ENCODE data around the gene ZRANB3. TPM values are rescaled to one million over a fixed set of nuclear protein-coding genes. Genes with fewer than 3 reads are reported as not detected.
"Not testable (repeated sequence)": the region's sequence is repeated elsewhere in the genome, so short reads cannot be mapped to it uniquely, and the experiment has no call there.

The ZRANB3 gene
- 7.0 TPM for total RNA-seq

- peak; percentile 77 to 99 (median 97) for DNase-seq (ENCODE audit: low read depth in 2 of 3, low spot score in 2 of 3)
Measured at GRCh38 chr2:135530313-135531230, at the start of gene ZRANB3. TSS of gene ZRANB3 (minus strand) at chr2:135531218.

GRCh38 chr2:135573620-135574019 lies 42.6 kb upstream of the ZRANB3 start:
- DNase-seq (ENCODE audit: low read depth in 2 of 3, low spot score in 2 of 3) = no peak

DNA sequence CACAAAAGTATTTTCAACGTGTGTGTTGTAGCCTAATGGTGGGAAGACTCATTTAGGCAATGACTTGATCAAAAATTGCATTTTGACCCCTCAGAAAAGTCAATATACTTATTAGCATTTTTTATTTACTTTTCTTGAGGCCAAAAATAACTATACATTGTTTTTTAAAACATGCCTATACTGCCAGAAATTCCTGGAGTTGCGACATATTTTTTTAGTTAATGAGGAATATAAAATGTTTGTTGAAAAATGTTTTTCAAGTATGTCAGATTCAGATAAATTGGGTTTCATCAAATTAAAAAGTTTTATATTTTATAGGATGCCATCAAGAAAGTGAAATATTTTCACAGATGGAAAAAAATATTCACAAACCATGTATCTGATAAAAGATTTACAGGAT lies 39.9 kb upstream of the ZRANB3 start:
- DNase-seq (ENCODE audit: low read depth in 2 of 3, low spot score in 2 of 3) = no peak

DNA sequence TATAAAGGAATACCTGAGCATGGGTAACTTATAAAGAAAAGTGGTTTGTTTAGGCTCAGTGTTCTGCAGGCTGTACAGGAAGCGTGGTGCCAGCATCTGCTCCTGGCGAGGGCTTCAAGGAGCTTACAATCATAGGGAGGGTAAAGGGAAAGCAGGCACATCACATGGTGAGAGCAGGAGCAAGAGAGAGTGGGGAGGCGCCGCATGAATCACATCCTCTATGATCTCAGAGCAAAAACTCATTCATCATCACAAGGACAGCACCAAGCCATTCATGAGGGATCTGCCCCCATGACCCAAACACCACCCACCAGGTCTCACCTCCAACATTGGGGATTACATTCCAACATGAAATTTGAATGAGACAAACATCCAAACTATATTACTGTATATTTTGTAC lies 32.8 kb upstream of the ZRANB3 start:
- DNase-seq (ENCODE audit: low read depth in 2 of 3, low spot score in 2 of 3) = no peak

DNA sequence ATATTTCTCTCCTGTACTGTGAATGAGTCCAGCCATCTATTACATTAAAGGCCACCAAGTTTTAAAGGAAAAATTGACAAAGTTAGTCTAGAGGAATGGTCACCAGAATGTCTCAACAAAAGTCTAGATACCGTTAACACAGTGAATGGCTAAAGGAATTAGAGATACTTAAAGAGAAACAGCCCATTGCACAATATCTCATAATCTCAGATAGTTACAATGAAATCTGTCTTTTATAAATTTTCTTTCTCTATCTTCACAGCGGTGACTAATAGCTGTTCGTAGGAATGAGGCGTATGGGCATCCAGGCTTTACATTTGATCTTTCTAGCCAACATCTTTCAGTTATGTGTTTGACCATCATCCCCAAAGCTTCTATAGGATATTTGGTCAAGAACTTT lies 30.9 kb upstream of the ZRANB3 start:
- DNase-seq (ENCODE audit: low read depth in 2 of 3, low spot score in 2 of 3) = no peak

DNA sequence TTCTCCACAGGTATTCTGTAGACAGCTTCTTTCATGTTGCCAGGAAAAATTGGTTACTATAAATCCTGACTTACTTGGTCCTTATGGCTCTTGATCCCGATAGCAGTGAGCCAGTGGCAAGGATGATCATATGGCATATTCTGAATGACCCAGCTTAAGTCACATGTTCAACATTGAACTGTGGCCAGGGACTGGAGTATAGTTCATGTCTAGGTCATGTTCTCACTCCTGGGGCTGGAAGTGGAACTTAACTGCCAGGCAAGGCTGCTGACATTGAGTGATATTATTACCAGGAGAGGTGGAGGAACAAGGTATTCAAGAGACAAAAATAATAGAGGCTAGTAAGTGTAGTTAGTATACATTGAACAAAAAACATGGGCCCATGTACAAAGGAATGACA lies 26.5 kb upstream of the ZRANB3 start:
- no peak for DNase-seq (ENCODE audit: low read depth in 2 of 3, low spot score in 2 of 3)

GRCh38 chr2:135555311-135555710 lies 24.3 kb upstream of the ZRANB3 start:
- no peak for DNase-seq (ENCODE audit: low read depth in 2 of 3, low spot score in 2 of 3)

DNA sequence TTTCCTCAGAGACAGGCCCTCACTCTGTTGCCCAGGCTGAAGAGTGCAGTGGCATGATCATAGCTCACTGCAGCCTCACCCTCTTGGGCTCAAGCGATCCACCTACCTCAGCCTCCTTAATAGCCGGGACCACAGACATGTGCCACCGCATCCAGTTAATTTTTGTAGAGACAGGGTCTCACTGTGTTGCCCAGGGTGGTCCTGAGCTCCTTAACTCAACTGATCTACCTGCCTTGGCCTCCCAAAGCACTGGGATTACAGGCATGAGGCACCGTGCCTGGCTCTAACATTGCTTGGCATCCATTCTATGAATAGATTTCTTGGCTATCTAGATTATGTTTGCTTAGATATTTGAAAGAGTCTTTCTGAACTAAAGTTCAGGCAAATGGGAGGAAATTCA lies 21.9 kb upstream of the ZRANB3 start:
- DNase-seq (ENCODE audit: low read depth in 2 of 3, low spot score in 2 of 3) = no peak

GRCh38 chr2:135551356-135551755 lies 20.3 kb upstream of the ZRANB3 start:
- no peak for DNase-seq (ENCODE audit: low read depth in 2 of 3, low spot score in 2 of 3)

DNA sequence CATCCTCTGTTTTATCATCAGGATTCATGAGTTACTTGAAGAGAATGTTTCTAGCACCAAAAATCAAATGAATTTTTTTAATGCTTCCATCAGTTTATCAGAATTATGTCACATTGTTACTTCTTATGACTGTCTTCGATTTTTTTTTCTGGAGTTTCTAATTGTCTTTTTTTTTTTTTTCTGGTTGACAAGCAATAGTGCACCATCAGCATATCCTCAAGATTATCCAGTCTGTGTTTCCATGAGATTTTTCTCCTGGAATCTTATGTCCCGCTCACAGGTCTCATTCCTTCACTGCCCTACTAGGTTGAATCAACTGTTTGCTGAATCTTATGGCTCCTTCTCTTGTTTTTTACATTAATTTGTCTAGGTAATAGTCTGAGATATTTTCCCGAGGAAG lies 16.3 kb upstream of the ZRANB3 start:
- no peak for DNase-seq (ENCODE audit: low read depth in 2 of 3, low spot score in 2 of 3)

- DNase-seq (ENCODE audit: low read depth in 2 of 3, low spot score in 2 of 3) = no peak
Measured at GRCh38 chr2:135546436-135546835, 15.4 kb upstream of the ZRANB3 start.

DNA sequence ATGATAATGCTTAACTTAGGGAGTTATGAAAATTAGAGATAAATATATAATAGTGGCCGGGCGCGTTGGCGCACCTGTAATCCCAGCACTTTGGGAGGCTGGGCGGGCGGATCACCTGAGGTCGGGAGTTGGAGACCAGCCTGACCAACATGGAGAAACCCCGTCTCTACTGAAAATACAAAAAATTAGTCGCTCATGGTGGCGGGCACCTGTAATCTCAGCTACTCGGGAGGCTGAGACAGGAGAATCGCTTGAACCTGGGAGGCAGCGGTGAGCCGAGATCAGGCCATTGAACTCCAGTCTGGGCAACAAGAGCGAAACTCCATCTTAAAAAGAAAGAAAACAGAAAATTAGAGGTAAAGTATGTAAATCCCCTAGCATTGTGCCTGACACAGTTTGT lies 2.5 kb upstream of the ZRANB3 start:
- not testable (repeated sequence) for DNase-seq (ENCODE audit: low read depth in 2 of 3, low spot score in 2 of 3)

DNA sequence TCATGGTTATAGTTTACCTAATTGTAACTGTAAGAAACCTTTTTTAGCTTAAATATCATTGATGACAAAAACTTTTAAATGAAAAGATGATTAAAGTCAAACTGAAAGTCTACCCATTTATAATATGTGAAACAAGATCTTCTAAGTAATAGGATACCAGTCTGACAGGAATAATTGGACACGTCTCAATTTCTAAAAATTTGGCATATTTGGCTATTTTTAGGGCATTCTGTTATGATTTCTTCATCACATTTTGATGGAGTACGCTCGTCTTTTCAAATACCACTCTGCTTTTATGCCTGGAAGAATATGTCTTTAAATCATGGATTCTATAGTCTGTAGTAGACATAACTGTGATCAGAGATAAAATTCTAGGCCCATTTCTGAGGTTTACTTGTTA lies 1.6 kb upstream of the ZRANB3 start:
- DNase-seq (ENCODE audit: low read depth in 2 of 3, low spot score in 2 of 3) = no peak

DNA sequence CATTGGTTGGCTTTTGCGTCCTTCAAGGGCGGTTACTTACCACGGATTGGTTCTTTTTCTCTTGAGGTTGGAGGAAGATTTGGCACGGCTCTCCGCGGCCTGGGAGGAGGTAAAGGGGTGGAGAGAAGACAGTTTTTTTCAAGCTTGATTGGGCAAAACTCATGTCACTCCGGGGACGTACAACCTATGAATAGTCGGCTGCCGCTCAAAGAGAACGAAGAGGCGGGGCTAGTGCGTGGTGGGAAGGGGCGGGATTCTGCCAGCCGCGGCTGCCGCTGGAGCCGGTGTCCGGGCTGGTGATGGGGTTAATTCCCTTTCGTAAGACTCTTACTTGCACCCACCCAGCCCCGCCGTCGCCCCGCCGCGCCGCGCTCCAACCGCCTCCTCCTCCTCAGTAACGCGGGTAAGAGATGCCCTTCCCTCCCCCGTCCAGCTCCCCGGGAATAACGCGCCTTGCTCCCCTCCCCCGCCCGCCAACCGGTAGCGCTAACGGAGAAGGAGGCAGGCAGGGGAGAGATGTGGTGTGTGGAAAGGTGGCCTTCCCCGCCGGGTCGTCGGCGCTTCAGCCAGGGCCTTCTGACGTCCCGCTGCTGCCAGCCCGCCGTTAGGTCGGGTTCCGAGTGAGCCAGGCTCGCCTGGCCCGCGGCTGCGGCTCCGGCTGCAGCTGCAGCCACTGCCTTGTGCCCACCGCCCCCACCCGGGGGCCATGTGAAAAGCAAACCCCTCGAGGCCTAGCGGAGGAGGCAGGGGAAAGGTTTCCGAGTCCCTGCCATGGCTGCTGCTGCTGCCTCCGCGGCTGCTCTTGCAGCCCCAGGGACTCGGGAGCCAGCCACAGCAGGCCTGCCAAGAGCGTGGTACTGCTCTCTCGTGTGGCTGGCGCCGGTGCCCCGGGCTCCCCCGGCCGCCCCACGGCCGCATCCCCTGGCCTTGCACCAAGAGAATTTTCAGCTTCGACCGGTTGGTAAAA lies 496 bp upstream of the ZRANB3 start, which contains the start of gene R3HDM1:
Gene R3HDM1, plus strand, starts transcription at position 254 of the 967 bp plus-strand sequence. CDS start 73,362 bp downstream, outside the sequence.
- peak; percentile 89 to 100 (median 100) for DNase-seq (ENCODE audit: low read depth in 2 of 3, low spot score in 2 of 3)

GRCh38 chr2:135528006-135528405 lies 3.0 kb downstream of the ZRANB3 start:
- DNase-seq (ENCODE audit: low read depth in 2 of 3, low spot score in 2 of 3) = no peak

- DNase-seq (ENCODE audit: low read depth in 2 of 3, low spot score in 2 of 3) = no peak
Measured at GRCh38 chr2:135525786-135526185, 5.2 kb downstream of the ZRANB3 start.

- no peak for DNase-seq (ENCODE audit: low read depth in 2 of 3, low spot score in 2 of 3)
Measured at GRCh38 chr2:135512099-135512498, 18.9 kb downstream of the ZRANB3 start.

DNA sequence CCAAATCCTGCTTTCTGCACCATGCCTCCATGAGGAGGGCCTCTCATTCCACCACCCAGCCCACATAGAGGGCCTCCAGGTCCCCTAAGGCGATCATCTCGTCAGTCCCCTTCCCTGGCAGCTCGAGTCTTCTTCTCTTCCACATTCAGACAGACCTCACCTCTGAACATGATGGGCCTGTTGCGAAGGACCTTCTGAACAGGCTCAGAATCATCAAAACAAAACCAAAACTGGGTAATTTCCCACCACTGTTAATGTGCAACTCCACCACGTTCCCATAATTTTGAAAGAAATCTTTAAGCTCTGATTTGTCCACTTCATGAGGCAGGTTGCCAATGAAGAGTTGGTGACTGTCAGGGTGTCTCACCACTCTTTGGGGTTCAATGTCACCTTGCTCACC lies 20.4 kb downstream of the ZRANB3 start:
- DNase-seq (ENCODE audit: low read depth in 2 of 3, low spot score in 2 of 3) = no peak

- no peak for DNase-seq (ENCODE audit: low read depth in 2 of 3, low spot score in 2 of 3)
Measured at GRCh38 chr2:135504811-135505210, 26.2 kb downstream of the ZRANB3 start.

DNA sequence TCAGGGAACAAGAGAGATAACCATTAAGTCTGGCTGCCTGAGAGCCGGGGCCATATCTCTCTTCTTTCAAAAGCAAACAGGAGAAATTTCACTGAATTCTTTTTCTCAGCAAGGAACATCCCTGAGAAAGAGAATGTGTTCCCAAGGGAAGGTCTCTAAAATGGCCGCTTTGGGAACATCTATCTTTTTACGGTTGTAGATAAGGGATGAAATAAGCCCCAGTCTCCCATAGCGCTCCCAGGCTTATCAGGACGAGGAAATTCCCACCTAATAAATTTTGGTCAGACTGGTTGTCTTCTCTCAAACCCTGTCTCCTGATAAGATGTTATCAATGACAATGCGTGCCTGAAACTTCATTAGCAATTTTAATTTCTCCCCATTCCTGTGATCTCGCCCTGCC lies 32.4 kb downstream of the ZRANB3 start:
- peak in 1 of 3 donors; percentile 4 for DNase-seq (ENCODE audit: low read depth in 2 of 3, low spot score in 2 of 3)

DNA sequence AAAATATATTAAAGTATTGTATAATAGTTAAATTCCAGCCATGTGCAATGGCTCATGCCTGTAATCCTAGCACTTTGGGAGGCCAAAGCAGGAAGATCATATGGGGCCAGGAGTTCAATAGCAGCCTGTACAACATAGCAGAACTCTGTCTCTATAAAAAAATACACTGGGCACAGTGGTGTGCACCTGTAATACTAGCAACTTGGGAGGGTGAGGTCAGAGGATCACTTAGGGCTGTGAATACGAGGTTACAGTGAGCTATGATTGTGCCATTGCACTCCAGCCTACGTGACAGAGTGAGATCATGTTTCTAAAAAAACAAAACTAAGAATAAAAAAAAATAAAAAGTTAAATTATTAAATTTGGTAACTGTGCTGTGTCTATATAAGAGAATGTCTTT lies 36.1 kb downstream of the ZRANB3 start:
- DNase-seq (ENCODE audit: low read depth in 2 of 3, low spot score in 2 of 3) = no peak

All from hematopoietic multipotent progenitor cell (in vitro differentiated cells).